ENCODE data around the gene MAP2. TPM values are rescaled to one million over a fixed set of nuclear protein-coding genes. Genes with fewer than 3 reads are reported as not detected.
A peak's percentile ranks its signal among the peaks of the same experiment; 100 is the strongest.

The MAP2 gene
- total and polyA plus RNA-seq, 2 of the 13 experiments (the other 11 are each of a cell fraction or from before 2014, with no cell fraction given): 0.08 TPM; not detected in 1

- CTCF ChIA-PET (ENCODE audit: low intra/inter-chr PET ratio, low total read pairs): no interaction called here
These were observed 130.1 kb downstream of the MAP2 start for GRCh38 chr2:209553913-209554312.

DNA sequence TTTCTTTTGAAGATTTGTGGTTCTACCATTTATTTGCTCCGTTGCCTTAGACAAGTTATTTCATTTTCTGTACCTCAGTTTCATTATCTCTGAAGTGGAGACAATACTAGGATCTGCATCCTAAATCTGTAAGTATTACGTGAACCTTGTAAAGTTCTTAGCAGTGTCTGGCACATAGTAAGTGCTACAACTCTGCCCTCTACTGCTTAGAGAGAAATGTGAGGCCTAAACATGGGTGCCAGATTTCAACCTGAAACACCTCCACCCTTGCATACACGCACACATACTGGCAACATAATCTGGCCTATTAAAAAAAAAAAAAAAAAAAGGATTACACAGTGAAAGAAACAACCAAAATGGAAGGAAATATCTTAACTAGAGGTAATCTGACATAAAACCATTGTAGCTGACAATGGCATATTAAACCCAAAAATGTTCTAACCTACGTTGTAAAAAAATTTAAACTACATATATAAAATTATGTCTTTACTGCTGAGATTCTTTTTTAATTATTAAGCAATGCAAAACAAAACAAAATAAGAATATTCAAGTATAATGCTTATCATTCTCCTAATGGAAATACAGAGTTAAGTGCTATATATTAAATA, 132.6 kb downstream of the MAP2 start:
- no peaks in the 10 kb centered on the region for H3K9me3 ChIP-seq (ENCODE audit: low read length)
- no peaks in the 10 kb centered on the region for H3K27me3 ChIP-seq (ENCODE audit: control insufficient read depth in 1 of 2, insufficient read depth in 2 of 2, low read length in 2 of 2)
- no peaks in the 10 kb centered on the region for H3K36me3 ChIP-seq (replicated peaks in 1 of 2; ENCODE audit: control insufficient read depth in 1 of 2, insufficient read depth in 2 of 2, low read length in 2 of 2)
- no peaks in the 10 kb centered on the region for H4K20me1 ChIP-seq (ENCODE audit: insufficient read depth, low read length)
- no peaks in the 10 kb centered on the region for H3K4me1 ChIP-seq (ENCODE audit: insufficient read depth, low read length)
- no peaks in the 10 kb centered on the region for H3K79me2 ChIP-seq (ENCODE audit: insufficient read depth, low read length)
- FAIRE-seq: peak; percentile 79
- WGBS (ENCODE audit: low lambda C conversion rate): 11% methylated on average over 4 of the region's 4 CpGs
- in situ Hi-C loops (cut with HindIII; ENCODE audit: extremely low pct_ligation_motif_present, low pct_unique_long_range_greater_than_20kb) (loop anchor here (25.0 kb wide), 1 partner anchor 219 kb away; no protein-coding TSS in a partner anchor), intact Hi-C loops (cut with micrococcal nuclease; ENCODE audit: unreplicated experiment) (loop anchor here (1.0 to 2.0 kb wide), 3 partner anchors 94 to 222 kb away; no protein-coding TSS in a partner anchor)
- ChIA-PET POLR2A (no interaction called here), CTCF (ENCODE audit: low intra/inter-chr PET ratio, low total read pairs) (no interaction called here)
- peak; percentile 33; the same call in 1 of the 2 replicates for TF ChIP-seq SMC3 (IDR thresholded peaks at IDR 0.05; ENCODE audit: low read length)
- TF ChIP-seq, protein P1, sequence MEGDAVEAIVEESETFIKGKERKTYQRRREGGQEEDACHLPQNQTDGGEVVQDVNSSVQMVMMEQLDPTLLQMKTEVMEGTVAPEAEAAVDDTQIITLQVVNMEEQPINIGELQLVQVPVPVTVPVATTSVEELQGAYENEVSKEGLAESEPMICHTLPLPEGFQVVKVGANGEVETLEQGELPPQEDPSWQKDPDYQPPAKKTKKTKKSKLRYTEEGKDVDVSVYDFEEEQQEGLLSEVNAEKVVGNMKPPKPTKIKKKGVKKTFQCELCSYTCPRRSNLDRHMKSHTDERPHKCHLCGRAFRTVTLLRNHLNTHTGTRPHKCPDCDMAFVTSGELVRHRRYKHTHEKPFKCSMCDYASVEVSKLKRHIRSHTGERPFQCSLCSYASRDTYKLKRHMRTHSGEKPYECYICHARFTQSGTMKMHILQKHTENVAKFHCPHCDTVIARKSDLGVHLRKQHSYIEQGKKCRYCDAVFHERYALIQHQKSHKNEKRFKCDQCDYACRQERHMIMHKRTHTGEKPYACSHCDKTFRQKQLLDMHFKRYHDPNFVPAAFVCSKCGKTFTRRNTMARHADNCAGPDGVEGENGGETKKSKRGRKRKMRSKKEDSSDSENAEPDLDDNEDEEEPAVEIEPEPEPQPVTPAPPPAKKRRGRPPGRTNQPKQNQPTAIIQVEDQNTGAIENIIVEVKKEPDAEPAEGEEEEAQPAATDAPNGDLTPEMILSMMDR (CRISPR knock-in tag; IDR thresholded peaks at IDR 0.05): peak; percentile 45
- peak; percentile 63 for TF ChIP-seq STAG1 (CRISPR knock-in tag; IDR thresholded peaks at IDR 0.05)
- TF ChIP-seq ZNF652 (CRISPR knock-in tag; IDR thresholded peaks at IDR 0.05; ENCODE audit: borderline replicate concordance, low read depth): no peak
- H2AFZ ChIP-seq (ENCODE audit: low read length): no peak overlapping the region
- no peak overlapping the region for H3K27ac ChIP-seq (ENCODE audit: extremely low read length, insufficient read depth, low read length)
- peak; percentile 32 for DNase-seq (ENCODE audit: low spot score)
- peak; percentile 84 for ATAC-seq
- H3K4me3 ChIP-seq (replicated peaks in 1 of 3; ENCODE audit: insufficient read depth in 1 of 3, low read depth in 2 of 3, low read length in 3 of 3): no peak overlapping the region
- no TSS peak for BruUV-seq (replicated peaks)
- H3K4me2 ChIP-seq (ENCODE audit: low read depth, low read length): no peak overlapping the region
- H3K9ac ChIP-seq (ENCODE audit: insufficient read depth, low read depth, low read length): no peak overlapping the region

More at GRCh38 chr2:209553913-209554312, 130.1 kb downstream of the MAP2 start:
- H3K4me2 ChIP-seq (ENCODE audit: low read depth, low read length): no peak overlapping the region
- no peak for FAIRE-seq
- H2AFZ ChIP-seq (ENCODE audit: low read length): no peak overlapping the region
- no peaks in the 10 kb centered on the region for H4K20me1 ChIP-seq (ENCODE audit: insufficient read depth, low read length)
- no peak overlapping the region for H3K4me3 ChIP-seq (replicated peaks in 1 of 3; ENCODE audit: insufficient read depth in 1 of 3, low read depth in 2 of 3, low read length in 3 of 3)
- DNase-seq (ENCODE audit: low spot score): no peak
- no peak for ATAC-seq
- no peak overlapping the region for H3K27ac ChIP-seq (ENCODE audit: extremely low read length, insufficient read depth, low read length)
- POLR2A ChIA-PET: no interaction called here
- H3K9me3 ChIP-seq (ENCODE audit: low read length): no peaks in the 10 kb centered on the region
- TF ChIP-seq, protein P2, sequence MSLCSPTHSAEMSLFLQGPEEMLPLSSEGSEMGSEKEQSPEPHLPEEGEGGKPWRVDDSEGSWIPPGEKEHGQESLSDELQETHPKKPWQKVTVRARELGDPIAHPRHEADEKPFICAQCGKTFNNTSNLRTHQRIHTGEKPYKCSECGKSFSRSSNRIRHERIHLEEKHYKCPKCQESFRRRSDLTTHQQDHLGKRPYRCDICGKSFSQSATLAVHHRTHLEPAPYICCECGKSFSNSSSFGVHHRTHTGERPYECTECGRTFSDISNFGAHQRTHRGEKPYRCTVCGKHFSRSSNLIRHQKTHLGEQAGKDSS (CRISPR knock-in tag; IDR thresholded peaks at IDR 0.05; ENCODE audit: borderline replicate concordance, low read depth): no peak
- H3K36me3 ChIP-seq (replicated peaks in 1 of 2; ENCODE audit: control insufficient read depth in 1 of 2, insufficient read depth in 2 of 2, low read length in 2 of 2): no peaks in the 10 kb centered on the region
- no peak overlapping the region for H3K9ac ChIP-seq (ENCODE audit: insufficient read depth, low read depth, low read length)
- no peaks in the 10 kb centered on the region for H3K79me2 ChIP-seq (ENCODE audit: insufficient read depth, low read length)
- no peaks in the 10 kb centered on the region for H3K27me3 ChIP-seq (ENCODE audit: control insufficient read depth in 1 of 2, insufficient read depth in 2 of 2, low read length in 2 of 2)
- in situ Hi-C loops (cut with HindIII; ENCODE audit: extremely low pct_ligation_motif_present, low pct_unique_long_range_greater_than_20kb) (loop anchor here (25.0 kb wide), 1 partner anchor 217 kb away; no protein-coding TSS in a partner anchor), intact Hi-C loops (cut with micrococcal nuclease; ENCODE audit: unreplicated experiment) (loop anchor here (5.0 kb wide), 1 partner anchor 328 kb away; no protein-coding TSS in a partner anchor)
- WGBS (ENCODE audit: low lambda C conversion rate): 0% methylated on average over 3 of the region's 3 CpGs
- BruUV-seq (replicated peaks): no TSS peak
- no peaks in the 10 kb centered on the region for H3K4me1 ChIP-seq (ENCODE audit: insufficient read depth, low read length)

Data from HepG2 (cell line).